ENCODE data around the gene MYH2.
A peak's percentile ranks its signal among the peaks of the same experiment; 100 is the strongest.
"Not testable (repeated sequence)": the region's sequence is repeated elsewhere in the genome, so short reads cannot be mapped to it uniquely, and the experiment has no call there.

The MYH2 gene

GRCh38 chr17:10549096-10549842 lies at the start of gene MYH2:
Gene MYH2, minus strand, starts transcription at chr17:10549658. Its CDS starts 1,738 bp downstream, at chr17:10547920.
- DNase-seq (ENCODE audit: low read depth, low spot score), result no peak

GRCh38 chr17:10598621-10599020 lies 49.2 kb upstream of the MYH2 start:
- no peak overlapping the region for H3K27ac ChIP-seq
- DNase-seq (ENCODE audit: low read depth, low spot score), result no peak

More at GRCh38 chr17:10549096-10549842, at the start of gene MYH2:
- H3K27ac ChIP-seq, result no peak within 1 kb of the TSS

- H3K27ac ChIP-seq, result no peak overlapping the region
- DNase-seq (ENCODE audit: low read depth, low spot score), result no peak
Observed at GRCh38 chr17:10589553-10590145, 40.2 kb upstream of the MYH2 start.

- no peak overlapping the region for H3K27ac ChIP-seq
- no peak for DNase-seq (ENCODE audit: low read depth, low spot score)
Observed at GRCh38 chr17:10585529-10585928, 36.1 kb upstream of the MYH2 start.

- no peak overlapping the region for H3K27ac ChIP-seq
- no peak for DNase-seq (ENCODE audit: low read depth, low spot score)
Observed at GRCh38 chr17:10583834-10584233, 34.4 kb upstream of the MYH2 start.

- no peak overlapping the region for H3K27ac ChIP-seq
- DNase-seq (ENCODE audit: low read depth, low spot score), result peak; percentile 14
Observed at GRCh38 chr17:10579270-10579669, 29.8 kb upstream of the MYH2 start.

- no peak overlapping the region for H3K27ac ChIP-seq
- peak; percentile 22 for DNase-seq (ENCODE audit: low read depth, low spot score)
Observed at GRCh38 chr17:10574324-10574723, 24.9 kb upstream of the MYH2 start.

GRCh38 chr17:10563991-10564660 lies 14.7 kb upstream of the MYH2 start:
- DNase-seq (ENCODE audit: low read depth, low spot score), result no peak
- no peak overlapping the region for H3K27ac ChIP-seq

GRCh38 chr17:10558049-10558448 lies 8.6 kb upstream of the MYH2 start:
- H3K27ac ChIP-seq, result no peak overlapping the region
- no peak for DNase-seq (ENCODE audit: low read depth, low spot score)

- H3K27ac ChIP-seq, result no peak overlapping the region
- DNase-seq (ENCODE audit: low read depth, low spot score), result no peak
Observed at GRCh38 chr17:10557422-10557821, 8.0 kb upstream of the MYH2 start.

- H3K27ac ChIP-seq, result no peak overlapping the region
- DNase-seq (ENCODE audit: low read depth, low spot score), result no peak
Observed at GRCh38 chr17:10556301-10557005, 7.0 kb upstream of the MYH2 start.

GRCh38 chr17:10550014-10550413 lies 556 bp upstream of the MYH2 start:
- DNase-seq (ENCODE audit: low read depth, low spot score), result no peak
- no peak overlapping the region for H3K27ac ChIP-seq

GRCh38 chr17:10547351-10547750 lies 2.1 kb downstream of the MYH2 start:
- no peak for DNase-seq (ENCODE audit: low read depth, low spot score)

GRCh38 chr17:10543486-10543885 lies 6.0 kb downstream of the MYH2 start:
- peak; percentile 5 for DNase-seq (ENCODE audit: low read depth, low spot score)
- H3K27ac ChIP-seq, result not testable (repeated sequence)

More at GRCh38 chr17:10547351-10547750, 2.1 kb downstream of the MYH2 start:
- H3K27ac ChIP-seq, result no peak overlapping the region

GRCh38 chr17:10541179-10541578 lies 8.3 kb downstream of the MYH2 start:
- H3K27ac ChIP-seq; DNase-seq (ENCODE audit: low read depth, low spot score): not testable (repeated sequence)

GRCh38 chr17:10532026-10532425 lies 17.4 kb downstream of the MYH2 start:
- no peak for DNase-seq (ENCODE audit: low read depth, low spot score)
- no peak overlapping the region for H3K27ac ChIP-seq

- no peak for DNase-seq (ENCODE audit: low read depth, low spot score)
- no peak overlapping the region for H3K27ac ChIP-seq
Observed at GRCh38 chr17:10527419-10527818, 22.0 kb downstream of the MYH2 start.

- DNase-seq (ENCODE audit: low read depth, low spot score), result no peak
- H3K27ac ChIP-seq, result no peak overlapping the region
Observed at GRCh38 chr17:10526517-10526916, 22.9 kb downstream of the MYH2 start.

GRCh38 chr17:10523064-10523463 lies 26.4 kb downstream of the MYH2 start:
- H3K27ac ChIP-seq, result no peak overlapping the region

GRCh38 chr17:10521949-10522348 lies 27.5 kb downstream of the MYH2 start:
- H3K27ac ChIP-seq, result no peak overlapping the region
- DNase-seq (ENCODE audit: low read depth, low spot score), result no peak

More at GRCh38 chr17:10523064-10523463, 26.4 kb downstream of the MYH2 start:
- DNase-seq (ENCODE audit: low read depth, low spot score), result no peak
